Ishikawa (cell line): ENCODE measurements around the gene LZTS2.

Source experiments
- CEBPB ChIP-seq: IDR thresholded peaks from 2 replicates; pipeline ENCODE4 v1.6.1; 2012
- CREB1 ChIP-seq: IDR thresholded peaks from 2 replicates; pipeline ENCODE4 v1.6.1; 2012; ENCODE audit warnings: low read depth
- EGR1 ChIP-seq: IDR thresholded peaks from 2 replicates; pipeline ENCODE4 v1.6.1; 2012
- EP300 ChIP-seq: IDR thresholded peaks from 2 replicates; pipeline ENCODE4 v1.6.1; 2012; ENCODE audit warnings: borderline replicate concordance
- FOXM1 ChIP-seq: IDR thresholded peaks from 2 replicates; pipeline ENCODE4 v1.6.1; 2012; ENCODE audit warnings: low read depth, borderline replicate concordance
- NFIC ChIP-seq: IDR thresholded peaks from 2 replicates; pipeline ENCODE4 v1.6.1; 2012
- RAD21 ChIP-seq: IDR thresholded peaks from 2 replicates; pipeline ENCODE4 v1.6.1; 2012; ENCODE audit warnings: low read depth
- TAF1 ChIP-seq: IDR thresholded peaks from 2 replicates; pipeline ENCODE4 v1.6.1; 2012; ENCODE audit warnings: low read depth, mild to moderate bottlenecking
- TCF12 ChIP-seq: IDR thresholded peaks from 2 replicates; pipeline ENCODE4 v1.6.1; 2012; ENCODE audit warnings: low read depth
- TEAD4 ChIP-seq: IDR thresholded peaks from 2 replicates; pipeline ENCODE4 v1.6.1; 2012
- YY1 ChIP-seq: IDR thresholded peaks from 2 replicates; pipeline ENCODE4 v1.6.1; 2012; ENCODE audit warnings: low read depth
- ZBTB7A ChIP-seq: IDR thresholded peaks from 2 replicates; pipeline ENCODE4 v1.6.1; 2012; ENCODE audit warnings: low read depth
- TF ChIP-seq, protein P1 (sequence below): IDR thresholded peaks from 2 replicates; pipeline ENCODE4 v1.6.1; 2012; ENCODE audit warnings: low read depth, mild to moderate bottlenecking
- TF ChIP-seq, protein P2 (sequence below): IDR thresholded peaks from 2 replicates; pipeline ENCODE4 v1.6.1; 2012

DNA sequence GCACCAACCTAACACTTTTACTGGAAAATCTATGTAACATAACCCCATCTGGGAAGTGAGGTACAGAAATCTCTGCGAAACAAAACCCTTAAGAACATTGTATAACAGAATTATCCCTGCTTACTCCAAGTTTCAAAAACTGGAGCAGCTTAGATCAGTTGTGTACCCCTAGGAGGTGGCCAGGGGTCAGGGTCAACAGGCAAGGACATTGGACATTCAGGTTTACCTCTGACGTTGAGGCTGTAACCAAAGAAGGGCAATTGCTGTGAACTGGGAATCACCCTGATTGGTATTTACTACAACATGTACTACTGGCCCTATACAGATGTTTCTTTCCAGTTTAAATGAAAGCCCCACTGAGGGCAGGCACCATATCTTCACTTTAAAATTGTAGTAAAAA lies 44.5 kb downstream of the LZTS2 start:
- TF ChIP-seq CEBPB (no peak), RAD21 (no peak), YY1 (no peak), EP300 (no peak), NFIC (no peak), EGR1 (no peak), TAF1 (no peak), FOXM1 (no peak), TEAD4 (no peak), ZBTB7A (no peak), TCF12 (no peak), CREB1 (no peak)
- TF ChIP-seq, protein P1, sequence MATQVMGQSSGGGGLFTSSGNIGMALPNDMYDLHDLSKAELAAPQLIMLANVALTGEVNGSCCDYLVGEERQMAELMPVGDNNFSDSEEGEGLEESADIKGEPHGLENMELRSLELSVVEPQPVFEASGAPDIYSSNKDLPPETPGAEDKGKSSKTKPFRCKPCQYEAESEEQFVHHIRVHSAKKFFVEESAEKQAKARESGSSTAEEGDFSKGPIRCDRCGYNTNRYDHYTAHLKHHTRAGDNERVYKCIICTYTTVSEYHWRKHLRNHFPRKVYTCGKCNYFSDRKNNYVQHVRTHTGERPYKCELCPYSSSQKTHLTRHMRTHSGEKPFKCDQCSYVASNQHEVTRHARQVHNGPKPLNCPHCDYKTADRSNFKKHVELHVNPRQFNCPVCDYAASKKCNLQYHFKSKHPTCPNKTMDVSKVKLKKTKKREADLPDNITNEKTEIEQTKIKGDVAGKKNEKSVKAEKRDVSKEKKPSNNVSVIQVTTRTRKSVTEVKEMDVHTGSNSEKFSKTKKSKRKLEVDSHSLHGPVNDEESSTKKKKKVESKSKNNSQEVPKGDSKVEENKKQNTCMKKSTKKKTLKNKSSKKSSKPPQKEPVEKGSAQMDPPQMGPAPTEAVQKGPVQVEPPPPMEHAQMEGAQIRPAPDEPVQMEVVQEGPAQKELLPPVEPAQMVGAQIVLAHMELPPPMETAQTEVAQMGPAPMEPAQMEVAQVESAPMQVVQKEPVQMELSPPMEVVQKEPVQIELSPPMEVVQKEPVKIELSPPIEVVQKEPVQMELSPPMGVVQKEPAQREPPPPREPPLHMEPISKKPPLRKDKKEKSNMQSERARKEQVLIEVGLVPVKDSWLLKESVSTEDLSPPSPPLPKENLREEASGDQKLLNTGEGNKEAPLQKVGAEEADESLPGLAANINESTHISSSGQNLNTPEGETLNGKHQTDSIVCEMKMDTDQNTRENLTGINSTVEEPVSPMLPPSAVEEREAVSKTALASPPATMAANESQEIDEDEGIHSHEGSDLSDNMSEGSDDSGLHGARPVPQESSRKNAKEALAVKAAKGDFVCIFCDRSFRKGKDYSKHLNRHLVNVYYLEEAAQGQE, result no peak
- TF ChIP-seq, protein P2, sequence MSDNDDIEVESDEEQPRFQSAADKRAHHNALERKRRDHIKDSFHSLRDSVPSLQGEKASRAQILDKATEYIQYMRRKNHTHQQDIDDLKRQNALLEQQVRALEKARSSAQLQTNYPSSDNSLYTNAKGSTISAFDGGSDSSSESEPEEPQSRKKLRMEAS, result no peak
